Neuronal stem cell (in vitro differentiated cells): ENCODE data around the gene SS18L1.

Experiments used
- DNase-seq: peaks from one replicate; pipeline ENCODE4 v3.0.0-alpha.2; 2013; ENCODE audit warnings: low spot score
- H2AFZ ChIP-seq: one replicate; pipeline ENCODE4 v1.6.1; 2013; ENCODE audit warnings: mild to moderate bottlenecking, low read length, inconsistent platforms
- H2AK5ac ChIP-seq: 2 replicates; pipeline ENCODE4 v1.6.1; 2013; ENCODE audit warnings: low read depth, mild to moderate bottlenecking, inconsistent platforms, low read length, moderate library complexity, mixed read lengths
- H2BK120ac ChIP-seq: 2 replicates; pipeline ENCODE4 v1.6.1; 2013; ENCODE audit warnings: low read depth, mild to moderate bottlenecking, inconsistent platforms, low read length, moderate library complexity, mixed read lengths
- H2BK12ac ChIP-seq: one replicate; pipeline ENCODE4 v1.6.1; 2013; ENCODE audit warnings: low read length, inconsistent platforms
- H2BK15ac ChIP-seq: 2 replicates; pipeline ENCODE4 v1.6.1; 2013; ENCODE audit warnings: mild to moderate bottlenecking, low read length, inconsistent platforms, mixed read lengths
- H2BK5ac ChIP-seq: one replicate; pipeline ENCODE4 v1.6.1; 2013; ENCODE audit warnings: inconsistent platforms, mild to moderate bottlenecking, low read length, moderate library complexity
- H3K14ac ChIP-seq: one replicate; pipeline ENCODE4 v1.6.1; 2013; ENCODE audit warnings: low read length, inconsistent platforms
- H3K18ac ChIP-seq: 2 replicates; pipeline ENCODE4 v1.6.1; 2013; ENCODE audit warnings: low read length, inconsistent platforms
- H3K23ac ChIP-seq: 2 replicates; pipeline ENCODE4 v1.6.1; 2013; ENCODE audit warnings: low read depth, mild to moderate bottlenecking, mixed read lengths, low read length, inconsistent platforms; ENCODE audit not compliant: poor library complexity
- H3K27ac ChIP-seq: replicated peaks from 3 replicates; pipeline ENCODE4 v1.5.1; 2013; ENCODE audit warnings: low read length, inconsistent platforms
- H3K27me3 ChIP-seq, 3 experiments: 2 replicates each; pipeline ENCODE4 v1.6.1; 2013; ENCODE audit warnings: low read length in 3 of 3, mild to moderate bottlenecking in 2 of 3, inconsistent platforms in 1 of 3, low read depth in 1 of 3, mixed read lengths in 1 of 3, moderate library complexity in 1 of 3; ENCODE audit not compliant: control insufficient read depth in 3 of 3, insufficient read depth in 3 of 3
- H3K36me3 ChIP-seq, 2 donors: replicated peaks in 1 of 2; 2 replicates each; pipeline ENCODE4 v1.6.1; 2013; ENCODE audit warnings: low read length in 2 of 2; ENCODE audit not compliant: control insufficient read depth in 2 of 2, insufficient read depth in 2 of 2
- H3K4ac ChIP-seq: 2 replicates; pipeline ENCODE4 v1.6.1; 2013; ENCODE audit warnings: inconsistent platforms, mild to moderate bottlenecking, low read length, moderate library complexity
- H3K4me1 ChIP-seq, 2 donors: 1 replicate in 1 of 2; 2 replicates in 1 of 2; pipeline ENCODE4 v1.6.1; 2013; ENCODE audit warnings: low read length in 2 of 2, low read depth in 1 of 2; ENCODE audit not compliant: control insufficient read depth in 2 of 2, insufficient read depth in 1 of 2
- H3K4me2 ChIP-seq: one replicate; pipeline ENCODE4 v1.6.1; 2013; ENCODE audit warnings: mild to moderate bottlenecking, low read length, inconsistent platforms; ENCODE audit not compliant: insufficient read depth, poor library complexity, severe bottlenecking
- H3K4me3 ChIP-seq, 2 donors: 2 replicates each; pipeline ENCODE4 v1.5.1; 2013; ENCODE audit warnings: low read length in 2 of 2, mild to moderate bottlenecking in 2 of 2, inconsistent platforms in 1 of 2, moderate library complexity in 1 of 2
- H3K79me1 ChIP-seq: one replicate; pipeline ENCODE4 v1.6.1; 2013; ENCODE audit warnings: low read depth, mild to moderate bottlenecking, inconsistent platforms, low read length, moderate library complexity
- H3K9ac ChIP-seq: one replicate; pipeline ENCODE4 v1.6.1; 2013; ENCODE audit warnings: mild to moderate bottlenecking, low read depth, low read length, inconsistent platforms; ENCODE audit not compliant: poor library complexity
- H3K9me3 ChIP-seq, 2 donors: replicated peaks in 1 of 2; 2 replicates each; pipeline versions ENCODE3 to v1.6.1; 2013; ENCODE audit warnings: low read length in 2 of 2, mild to moderate bottlenecking in 2 of 2, inconsistent platforms in 1 of 2, low read depth in 1 of 2, mixed read lengths in 1 of 2, moderate library complexity in 1 of 2; ENCODE audit not compliant: control insufficient read depth in 2 of 2, insufficient read depth in 1 of 2
- H4K8ac ChIP-seq: one replicate; pipeline ENCODE4 v1.6.1; 2013; ENCODE audit warnings: low read depth, mild to moderate bottlenecking, inconsistent platforms, low read length, moderate library complexity
- H4K91ac ChIP-seq: one replicate; pipeline ENCODE4 v1.6.1; 2013; ENCODE audit warnings: low read length, low read depth, mild to moderate bottlenecking, inconsistent platforms; ENCODE audit not compliant: poor library complexity
- WGBS, 2 donors: extraction: QIAGEN DNeasy Blood & Tissue Kit; methylation state at CpG; one replicate each; pipeline ENCODE4 v1.1.7; 2013; ENCODE audit warnings: missing lambda C conversion rate in 2 of 2, mixed read lengths in 1 of 2; ENCODE audit not compliant: insufficient read length in 2 of 2, insufficient replicate concordance in 1 of 2; ENCODE audit errors: extremely low coverage in 2 of 2; 5-methylcytosine and 5-hydroxymethylcytosine counted together

SS18L1 gene

DNA sequence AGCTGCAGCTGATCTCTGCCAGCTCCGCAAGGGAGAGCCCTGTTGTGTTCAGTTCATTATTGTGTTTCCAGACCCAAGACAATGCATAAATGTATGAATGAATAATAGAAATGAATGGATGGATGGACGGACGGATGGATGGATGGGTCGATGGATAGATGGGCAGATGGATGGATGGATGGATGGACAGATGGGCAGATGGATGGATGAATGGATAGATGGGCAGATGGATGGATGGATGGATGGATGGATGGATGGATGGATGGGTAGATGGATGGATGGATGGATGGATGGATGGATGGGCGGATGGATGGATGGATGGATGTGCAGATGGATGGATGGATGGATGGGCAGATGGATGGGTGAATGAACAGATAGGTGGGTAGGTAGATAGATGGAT is 38.0 kb upstream of the SS18L1 start:
- Histone ChIP-seq H3K9ac (no peak overlapping the region), H3K4me2 (no peak overlapping the region), H3K23ac (no peak overlapping the region), H3K36me3 (no peaks in the 10 kb centered on the region), H3K18ac (no peak overlapping the region), H4K91ac (no peak overlapping the region), H3K27me3 (no peaks in the 10 kb centered on the region), H4K8ac (no peak overlapping the region), H3K27ac (no peak overlapping the region), H2BK15ac (no peak overlapping the region), H3K14ac (no peak overlapping the region), H3K4me1 (no peaks in the 10 kb centered on the region), H2BK12ac (no peak overlapping the region), H2BK5ac (no peak overlapping the region), H2BK120ac (no peak overlapping the region), H3K4ac (no peak overlapping the region), H2AK5ac (no peak overlapping the region), H3K79me1 (no peaks in the 10 kb centered on the region), H2AFZ (no peak overlapping the region), H3K4me3 (no peak overlapping the region), H3K9me3 (peaks cover 4 to 31% of the 10 kb centered on the region in 2 donors)
- DNase-seq, result no peak
- 100% methylated on average over 3 of the region's 5 CpGs for WGBS, 2 donors

DNA sequence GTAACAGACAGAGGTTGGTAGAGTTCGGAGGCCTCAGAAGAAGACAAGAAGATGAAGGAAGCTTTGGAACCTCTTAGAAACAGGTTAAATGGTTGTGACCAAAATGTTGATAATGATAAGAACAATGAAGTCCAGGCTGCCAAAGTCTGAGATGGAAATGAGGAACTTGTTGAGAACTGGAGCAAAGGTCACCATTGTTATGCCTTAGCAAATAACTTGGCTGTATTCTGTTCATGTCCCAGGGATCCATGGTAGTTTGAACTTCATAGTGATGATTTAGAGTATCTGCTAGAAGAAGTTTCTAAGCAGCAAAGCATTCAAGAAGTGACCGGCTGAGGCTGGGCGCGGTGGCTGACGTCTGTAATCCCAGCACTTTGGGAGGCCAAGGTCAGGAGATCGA is 32.4 kb upstream of the SS18L1 start:
- Histone ChIP-seq H4K91ac (no peak overlapping the region), H2AFZ (no peak overlapping the region), H3K79me1 (no peaks in the 10 kb centered on the region), H3K4me2 (no peak overlapping the region), H2BK120ac (no peak overlapping the region), H3K18ac (no peak overlapping the region), H3K27me3 (no peaks in the 10 kb centered on the region), H3K27ac (no peak overlapping the region), H4K8ac (no peak overlapping the region), H2BK12ac (no peak overlapping the region), H3K4me3 (no peak overlapping the region), H3K14ac (no peak overlapping the region), H3K36me3 (no peaks in the 10 kb centered on the region), H2BK15ac (no peak overlapping the region), H3K23ac (no peak overlapping the region), H2AK5ac (no peak overlapping the region), H2BK5ac (no peak overlapping the region), H3K9me3 (peaks cover 12 to 42% of the 10 kb centered on the region in 2 donors), H3K4ac (no peak overlapping the region), H3K9ac (no peak overlapping the region), H3K4me1 (no peaks in the 10 kb centered on the region)
- no CpG with 5 or more reads among the region's 6 CpGs for WGBS, 2 donors
- no peak for DNase-seq

- peak overlapping the region; percentile 72 for H4K8ac ChIP-seq
- H3K36me3 ChIP-seq, result no peaks in the 10 kb centered on the region
- no peak overlapping the region for H3K27ac ChIP-seq
- no peak overlapping the region for H3K4ac ChIP-seq
- H3K23ac ChIP-seq, result no peak overlapping the region
- no peak overlapping the region for H3K4me3 ChIP-seq
- no peak for DNase-seq
- peak overlapping the region; percentile 38 for H3K18ac ChIP-seq
- WGBS, 2 donors, result no CpG with 5 or more reads among the region's 6 CpGs
- no peak overlapping the region for H2BK15ac ChIP-seq
- no peaks in the 10 kb centered on the region for H3K27me3 ChIP-seq
- no peak overlapping the region for H2AK5ac ChIP-seq
- no peak overlapping the region for H3K4me2 ChIP-seq
- peak overlapping the region; percentile 53 for H2BK5ac ChIP-seq
- no peak overlapping the region for H3K9ac ChIP-seq
- H3K14ac ChIP-seq, result peak overlapping the region; percentile 56
- no peaks in the 10 kb centered on the region for H3K79me1 ChIP-seq
- no peak overlapping the region for H4K91ac ChIP-seq
- no peak overlapping the region for H2BK12ac ChIP-seq
- H2BK120ac ChIP-seq, result no peak overlapping the region
- no peak overlapping the region for H2AFZ ChIP-seq
- H3K9me3 ChIP-seq, result peaks cover 9 to 38% of the 10 kb centered on the region in 2 donors
- H3K4me1 ChIP-seq, result peaks cover 5 to 7% of the 10 kb centered on the region in 2 donors
These were observed 31.2 kb upstream of the SS18L1 start for GRCh38 chr20:62112368-62112767.

- Histone ChIP-seq H3K18ac (peak overlapping the region; percentile 60), H3K27ac (no peak overlapping the region), H2BK12ac (no peak overlapping the region), H2BK5ac (no peak overlapping the region), H3K9me3 (peaks cover 8 to 23% of the 10 kb centered on the region in 2 donors), H3K4ac (no peak overlapping the region), H3K23ac (no peak overlapping the region), H3K4me3 (no peak overlapping the region), H3K79me1 (no peaks in the 10 kb centered on the region), H2BK15ac (no peak overlapping the region), H2AK5ac (no peak overlapping the region), H3K4me2 (no peak overlapping the region), H2BK120ac (no peak overlapping the region), H3K14ac (peak overlapping the region; percentile 31), H3K4me1 (peaks cover 12 to 20% of the 10 kb centered on the region in 2 donors), H3K9ac (no peak overlapping the region), H3K36me3 (no peaks in the 10 kb centered on the region), H4K8ac (no peak overlapping the region), H4K91ac (no peak overlapping the region), H3K27me3 (no peaks in the 10 kb centered on the region), H2AFZ (no peak overlapping the region)
- WGBS, 2 donors, result no CpG with 5 or more reads among the region's 8 CpGs
- DNase-seq, result no peak
These were observed 28.7 kb upstream of the SS18L1 start for GRCh38 chr20:62114894-62115293.
